ENCODE data around the gene HECW1. TPM values are rescaled to one million over a fixed set of nuclear protein-coding genes. Genes with fewer than 3 reads are reported as not detected.

HECW1 gene
- total RNA-seq, 1 experiment from 2014 or later = 0.77 TPM

DNA sequence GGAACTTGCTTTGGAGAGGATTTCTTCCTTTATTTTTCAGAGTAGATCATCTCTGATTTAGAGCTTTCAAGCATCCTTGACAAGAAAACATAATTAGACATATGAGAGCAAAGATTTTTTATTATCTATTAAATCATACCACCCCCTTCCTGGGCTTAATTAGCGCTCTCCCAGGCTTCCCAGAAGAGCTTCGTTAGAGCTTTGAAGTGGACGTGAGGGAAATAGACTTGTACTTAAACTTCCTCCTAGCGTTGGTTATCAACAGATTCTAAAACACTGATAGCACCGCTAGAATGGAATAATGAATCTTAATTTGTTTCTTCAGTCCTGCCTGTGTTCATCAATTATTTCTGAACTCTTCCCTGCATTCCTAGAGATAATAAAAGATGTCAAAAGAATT, 296.5 kb downstream of the HECW1 start:
- POLR2A ChIA-PET = no interaction called here
- DNase-seq (ENCODE audit: low read depth, low spot score) = no peak

DNA sequence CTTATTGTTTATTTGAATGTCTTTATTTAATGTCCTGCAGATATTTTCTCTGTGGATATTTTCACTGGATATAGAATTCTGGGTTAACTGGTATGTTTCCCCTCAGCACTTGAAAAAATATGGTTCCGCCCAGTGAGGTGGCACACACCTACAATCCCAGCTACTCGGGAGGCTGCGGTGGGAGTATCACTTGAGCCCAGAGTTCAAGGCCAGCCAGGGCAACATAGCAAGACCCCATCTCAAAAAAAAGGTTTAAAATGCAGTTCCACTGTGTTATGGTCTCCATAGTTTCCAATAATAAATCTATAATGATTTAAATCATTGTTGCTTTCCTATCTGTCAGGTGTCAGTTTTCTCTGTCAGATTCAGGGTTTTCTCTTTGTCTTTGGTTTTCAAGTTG, 305.0 kb downstream of the HECW1 start:
- no peak for ATAC-seq
- Histone ChIP-seq H3K27me3 (ENCODE audit: control insufficient read depth, insufficient read depth, low read length) (peaks cover 2% of the 10 kb centered on the region; the same call in 1 of the 2 replicates), H3K27ac (ENCODE audit: low read length) (no peak overlapping the region), H3K4me1 (ENCODE audit: control insufficient read depth, insufficient read depth, low read length) (no peaks in the 10 kb centered on the region), H3K9me3 (ENCODE audit: control insufficient read depth, insufficient read depth, low read depth, low read length) (no peaks in the 10 kb centered on the region), H3K4me3 (ENCODE audit: low read depth in 2 of 2, low read length in 2 of 2) (no peak overlapping the region), H3K36me3 (ENCODE audit: control insufficient read depth, insufficient read depth, low read length) (no peaks in the 10 kb centered on the region)
- TF ChIP-seq, protein P1, sequence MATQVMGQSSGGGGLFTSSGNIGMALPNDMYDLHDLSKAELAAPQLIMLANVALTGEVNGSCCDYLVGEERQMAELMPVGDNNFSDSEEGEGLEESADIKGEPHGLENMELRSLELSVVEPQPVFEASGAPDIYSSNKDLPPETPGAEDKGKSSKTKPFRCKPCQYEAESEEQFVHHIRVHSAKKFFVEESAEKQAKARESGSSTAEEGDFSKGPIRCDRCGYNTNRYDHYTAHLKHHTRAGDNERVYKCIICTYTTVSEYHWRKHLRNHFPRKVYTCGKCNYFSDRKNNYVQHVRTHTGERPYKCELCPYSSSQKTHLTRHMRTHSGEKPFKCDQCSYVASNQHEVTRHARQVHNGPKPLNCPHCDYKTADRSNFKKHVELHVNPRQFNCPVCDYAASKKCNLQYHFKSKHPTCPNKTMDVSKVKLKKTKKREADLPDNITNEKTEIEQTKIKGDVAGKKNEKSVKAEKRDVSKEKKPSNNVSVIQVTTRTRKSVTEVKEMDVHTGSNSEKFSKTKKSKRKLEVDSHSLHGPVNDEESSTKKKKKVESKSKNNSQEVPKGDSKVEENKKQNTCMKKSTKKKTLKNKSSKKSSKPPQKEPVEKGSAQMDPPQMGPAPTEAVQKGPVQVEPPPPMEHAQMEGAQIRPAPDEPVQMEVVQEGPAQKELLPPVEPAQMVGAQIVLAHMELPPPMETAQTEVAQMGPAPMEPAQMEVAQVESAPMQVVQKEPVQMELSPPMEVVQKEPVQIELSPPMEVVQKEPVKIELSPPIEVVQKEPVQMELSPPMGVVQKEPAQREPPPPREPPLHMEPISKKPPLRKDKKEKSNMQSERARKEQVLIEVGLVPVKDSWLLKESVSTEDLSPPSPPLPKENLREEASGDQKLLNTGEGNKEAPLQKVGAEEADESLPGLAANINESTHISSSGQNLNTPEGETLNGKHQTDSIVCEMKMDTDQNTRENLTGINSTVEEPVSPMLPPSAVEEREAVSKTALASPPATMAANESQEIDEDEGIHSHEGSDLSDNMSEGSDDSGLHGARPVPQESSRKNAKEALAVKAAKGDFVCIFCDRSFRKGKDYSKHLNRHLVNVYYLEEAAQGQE (IDR thresholded peaks at IDR 0.05; ENCODE audit: insufficient read depth in 1 of 2, low read depth in 2 of 2, low read length in 1 of 2) = no peak
- TF ChIP-seq POLR2AphosphoS5 (IDR thresholded peaks at IDR 0.05; ENCODE audit: low read depth, low read length) = no peak
- TF ChIP-seq, protein P2, sequence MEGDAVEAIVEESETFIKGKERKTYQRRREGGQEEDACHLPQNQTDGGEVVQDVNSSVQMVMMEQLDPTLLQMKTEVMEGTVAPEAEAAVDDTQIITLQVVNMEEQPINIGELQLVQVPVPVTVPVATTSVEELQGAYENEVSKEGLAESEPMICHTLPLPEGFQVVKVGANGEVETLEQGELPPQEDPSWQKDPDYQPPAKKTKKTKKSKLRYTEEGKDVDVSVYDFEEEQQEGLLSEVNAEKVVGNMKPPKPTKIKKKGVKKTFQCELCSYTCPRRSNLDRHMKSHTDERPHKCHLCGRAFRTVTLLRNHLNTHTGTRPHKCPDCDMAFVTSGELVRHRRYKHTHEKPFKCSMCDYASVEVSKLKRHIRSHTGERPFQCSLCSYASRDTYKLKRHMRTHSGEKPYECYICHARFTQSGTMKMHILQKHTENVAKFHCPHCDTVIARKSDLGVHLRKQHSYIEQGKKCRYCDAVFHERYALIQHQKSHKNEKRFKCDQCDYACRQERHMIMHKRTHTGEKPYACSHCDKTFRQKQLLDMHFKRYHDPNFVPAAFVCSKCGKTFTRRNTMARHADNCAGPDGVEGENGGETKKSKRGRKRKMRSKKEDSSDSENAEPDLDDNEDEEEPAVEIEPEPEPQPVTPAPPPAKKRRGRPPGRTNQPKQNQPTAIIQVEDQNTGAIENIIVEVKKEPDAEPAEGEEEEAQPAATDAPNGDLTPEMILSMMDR (IDR thresholded peaks at IDR 0.05) = no peak
- no peak for TF ChIP-seq SIN3A (IDR thresholded peaks at IDR 0.05; ENCODE audit: borderline replicate concordance, insufficient read depth, low read depth, low read length)
- no peak for TF ChIP-seq TCF7L2 (IDR thresholded peaks at IDR 0.05; ENCODE audit: low read depth, low read length)
- in situ Hi-C loops (cut with HindIII; ENCODE audit: low pct_unique_long_range_greater_than_20kb, low sequenced_read_pairs) (no loop called here), intact Hi-C loops (cut with micrococcal nuclease; ENCODE audit: unreplicated experiment) (no loop called here)
- BruUV-seq (replicated peaks) = no TSS peak
- ChIA-PET POLR2A (interaction anchor here (0.6 kb wide), 1 partner anchor 371 kb away, joined by 9 read pairs; no protein-coding TSS in a partner anchor), CTCF (no interaction called here)
- DNase-seq (ENCODE audit: low read depth, low spot score) = no peak

More for the DNA sequence above, 296.5 kb downstream of the HECW1 start:
- in situ Hi-C loops (cut with HindIII; ENCODE audit: low pct_unique_long_range_greater_than_20kb, low sequenced_read_pairs) (no loop called here), intact Hi-C loops (cut with micrococcal nuclease; ENCODE audit: unreplicated experiment) (no loop called here)
- no peaks in the 10 kb centered on the region for H3K9me3 ChIP-seq (ENCODE audit: control insufficient read depth, insufficient read depth, low read depth, low read length)
- no peak for ATAC-seq
- CTCF ChIA-PET = no interaction called here
- TF ChIP-seq TCF7L2 (IDR thresholded peaks at IDR 0.05; ENCODE audit: low read depth, low read length) = no peak
- no peak for TF ChIP-seq POLR2AphosphoS5 (IDR thresholded peaks at IDR 0.05; ENCODE audit: low read depth, low read length)
- no peak for TF ChIP-seq SIN3A (IDR thresholded peaks at IDR 0.05; ENCODE audit: borderline replicate concordance, insufficient read depth, low read depth, low read length)
- H3K36me3 ChIP-seq (ENCODE audit: control insufficient read depth, insufficient read depth, low read length) = no peaks in the 10 kb centered on the region
- no peak overlapping the region for H3K27ac ChIP-seq (ENCODE audit: low read length)
- no peaks in the 10 kb centered on the region for H3K4me1 ChIP-seq (ENCODE audit: control insufficient read depth, insufficient read depth, low read length)
- no TSS peak for BruUV-seq (replicated peaks)
- peaks cover 4% of the 10 kb centered on the region; the same call in 1 of the 2 replicates for H3K27me3 ChIP-seq (ENCODE audit: control insufficient read depth, insufficient read depth, low read length)
- H3K4me3 ChIP-seq (ENCODE audit: low read depth in 2 of 2, low read length in 2 of 2) = no peak overlapping the region

DNA sequence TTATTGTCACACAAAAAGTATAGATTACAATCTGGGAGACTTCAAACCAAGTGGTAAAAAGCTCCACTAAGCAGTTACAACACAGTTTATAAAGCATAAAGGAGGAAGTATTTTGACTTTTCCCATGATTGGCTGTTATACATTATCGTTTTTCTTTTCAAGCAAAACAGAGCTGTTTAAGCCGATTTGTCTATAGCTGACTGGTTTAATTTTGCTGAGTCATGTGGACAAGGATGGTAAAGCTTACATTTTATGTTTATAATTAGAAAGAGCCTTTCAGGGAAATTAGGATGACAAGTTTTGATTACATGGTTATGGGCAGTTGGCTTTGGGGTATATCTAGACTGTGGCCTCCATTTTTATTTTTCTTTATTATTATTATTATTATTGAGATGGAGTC, 318.0 kb downstream of the HECW1 start:
- TF ChIP-seq TCF7L2 (IDR thresholded peaks at IDR 0.05; ENCODE audit: low read depth, low read length) (no peak), SIN3A (IDR thresholded peaks at IDR 0.05; ENCODE audit: borderline replicate concordance, insufficient read depth, low read depth, low read length) (no peak)
- TF ChIP-seq, protein P1 (IDR thresholded peaks at IDR 0.05; ENCODE audit: insufficient read depth in 1 of 2, low read depth in 2 of 2, low read length in 1 of 2) = no peak
- no TSS peak for BruUV-seq (replicated peaks)

More for the DNA sequence above, 318.0 kb downstream of the HECW1 start:
- in situ Hi-C loops (cut with HindIII; ENCODE audit: low pct_unique_long_range_greater_than_20kb, low sequenced_read_pairs) (no loop called here), intact Hi-C loops (cut with micrococcal nuclease; ENCODE audit: unreplicated experiment) (no loop called here)
- DNase-seq (ENCODE audit: low read depth, low spot score) = no peak
- Histone ChIP-seq H3K36me3 (ENCODE audit: control insufficient read depth, insufficient read depth, low read length) (no peaks in the 10 kb centered on the region), H3K27ac (ENCODE audit: low read length) (no peak overlapping the region), H3K27me3 (ENCODE audit: control insufficient read depth, insufficient read depth, low read length) (no peaks in the 10 kb centered on the region), H3K4me3 (ENCODE audit: low read depth in 2 of 2, low read length in 2 of 2) (no peak overlapping the region), H3K9me3 (ENCODE audit: control insufficient read depth, insufficient read depth, low read depth, low read length) (no peaks in the 10 kb centered on the region), H3K4me1 (ENCODE audit: control insufficient read depth, insufficient read depth, low read length) (no peaks in the 10 kb centered on the region)
- ATAC-seq = no peak
- ChIA-PET POLR2A (interaction anchor here (0.6 kb wide), 1 partner anchor 12 kb away, joined by 3 read pairs; no protein-coding TSS in a partner anchor), CTCF (no interaction called here)
